AG09309 (cell line): ENCODE measurements around the gene ABCC12.

Source experiments
- DNase-seq: peaks from one replicate; pipeline ENCODE4 v3.0.0-alpha.2; 2010; ENCODE audit warnings: low read depth
- H3K4me3 ChIP-seq: 2 replicates; pipeline ENCODE4 v1.5.1; 2011; ENCODE audit warnings: mild to moderate bottlenecking, low read depth, low read length, moderate library complexity; ENCODE audit not compliant: control insufficient read depth
- CTCF ChIP-seq: IDR thresholded peaks from 2 replicates; pipeline ENCODE4 v1.5.1; 2011; ENCODE audit warnings: mild to moderate bottlenecking, low read depth, low read length, inconsistent platforms; ENCODE audit not compliant: insufficient read depth, control insufficient read depth; ENCODE audit errors: missing control alignments

The ABCC12 gene

DNA sequence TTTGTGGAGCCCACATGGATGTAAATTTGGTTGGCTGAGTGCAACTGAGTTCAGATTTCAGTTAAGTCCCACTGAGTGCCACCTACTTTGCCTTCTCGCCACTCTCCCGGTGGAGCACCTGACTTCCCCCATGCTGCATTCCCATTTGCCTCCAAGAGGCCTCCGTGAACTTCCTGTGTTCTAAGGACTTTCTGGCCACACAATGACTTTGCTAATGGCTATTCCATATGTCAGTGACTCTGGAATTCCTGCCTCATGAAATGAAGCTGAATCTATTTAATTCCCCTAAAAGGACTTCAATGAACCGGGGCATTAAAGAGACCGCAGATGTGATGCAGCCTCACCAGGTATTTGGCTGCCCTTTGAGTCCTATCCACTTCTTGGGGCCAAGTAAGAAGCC lies 29.9 kb downstream of the ABCC12 start:
- DNase-seq = no peak
- H3K4me3 ChIP-seq = no peak overlapping the region
- no peak for TF ChIP-seq CTCF

- DNase-seq = no peak
- no peak overlapping the region for H3K4me3 ChIP-seq
- no peak for TF ChIP-seq CTCF
These were observed 31.5 kb downstream of the ABCC12 start for GRCh38 chr16:48124266-48124665.

- no peak overlapping the region for H3K4me3 ChIP-seq
- no peak for TF ChIP-seq CTCF
- DNase-seq = peak; percentile 96
These were observed 32.5 kb downstream of the ABCC12 start for GRCh38 chr16:48123104-48123788.

DNA sequence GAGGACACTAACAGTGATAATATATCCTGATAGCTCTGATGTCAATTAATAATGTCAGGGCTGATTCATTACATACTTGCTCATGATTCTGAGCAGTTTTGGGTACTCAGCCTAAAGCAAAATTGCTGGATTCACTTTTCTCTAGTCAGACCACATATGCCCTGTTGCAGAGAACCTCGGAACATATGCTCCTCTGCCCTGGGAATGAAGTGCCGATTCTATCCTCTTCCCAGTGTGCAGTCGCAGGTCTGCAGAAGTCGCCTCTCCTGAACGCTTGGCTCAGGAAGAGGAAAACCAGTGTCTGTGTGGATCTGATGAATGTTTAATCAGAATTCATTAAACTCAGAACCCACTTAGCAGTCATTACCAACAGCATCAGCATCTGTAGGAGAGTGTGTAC lies 34.5 kb downstream of the ABCC12 start:
- H3K4me3 ChIP-seq = no peak overlapping the region
- TF ChIP-seq CTCF = no peak
- DNase-seq = no peak

GRCh38 chr16:48118841-48119240 lies 37.0 kb downstream of the ABCC12 start:
- no peak overlapping the region for H3K4me3 ChIP-seq
- no peak for TF ChIP-seq CTCF
- no peak for DNase-seq

- DNase-seq = no peak
- TF ChIP-seq CTCF = peak; percentile 75
- H3K4me3 ChIP-seq = no peak overlapping the region
These were observed 38.3 kb downstream of the ABCC12 start for GRCh38 chr16:48117217-48118105.

DNA sequence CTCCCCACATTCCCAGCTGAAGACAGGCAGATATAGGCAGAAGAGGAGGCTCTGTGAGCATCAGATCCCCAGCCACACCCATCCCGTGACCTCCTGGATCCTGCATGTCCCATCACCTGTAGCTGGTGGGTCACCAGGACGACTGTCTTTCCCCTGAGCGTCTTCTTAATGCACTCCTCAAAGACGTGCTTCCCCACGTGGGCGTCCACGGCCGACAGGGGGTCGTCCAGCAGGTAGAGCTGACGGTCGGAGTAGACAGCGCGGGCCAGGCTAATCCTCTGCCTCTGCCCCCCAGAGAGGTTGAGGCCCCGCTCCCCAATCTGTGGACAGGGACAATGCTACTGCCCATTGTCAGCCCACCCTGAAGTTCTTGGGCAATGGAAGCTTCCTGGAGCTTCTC lies 40.5 kb downstream of the ABCC12 start:
- DNase-seq = no peak
- TF ChIP-seq CTCF = no peak
- H3K4me3 ChIP-seq = no peak overlapping the region
